ENCODE data around the gene MAGEA9.
"Not testable (repeated sequence)": the region's sequence is repeated elsewhere in the genome, so short reads cannot be mapped to it uniquely, and the experiment has no call there.

The MAGEA9 gene

GRCh38 chrX:149781727-149782126 is at the start of gene MAGEA9:
TSS of gene MAGEA9 (plus strand) at chrX:149781930. CDS start at chrX:149786211, 4,281 bp downstream.
- not testable (repeated sequence) for H3K36me3 ChIP-seq (ENCODE audit: insufficient read depth, low read length); H3K9ac ChIP-seq (ENCODE audit: low read depth, low read length); H3K9me3 ChIP-seq (ENCODE audit: control insufficient read depth, insufficient read depth, low read length); H3K4me1 ChIP-seq (ENCODE audit: insufficient read depth, low read length)

GRCh38 chrX:149742269-149742668 is 39.5 kb upstream of the MAGEA9 start:
- not testable (repeated sequence) for H3K4me1 ChIP-seq (ENCODE audit: insufficient read depth, low read length); H3K9me3 ChIP-seq (ENCODE audit: control insufficient read depth, insufficient read depth, low read length); H3K36me3 ChIP-seq (ENCODE audit: insufficient read depth, low read length); H3K9ac ChIP-seq (ENCODE audit: low read depth, low read length)

- H3K4me1 ChIP-seq (ENCODE audit: insufficient read depth, low read length); H3K36me3 ChIP-seq (ENCODE audit: insufficient read depth, low read length); H3K9ac ChIP-seq (ENCODE audit: low read depth, low read length); H3K9me3 ChIP-seq (ENCODE audit: control insufficient read depth, insufficient read depth, low read length): not testable (repeated sequence)
Observed at GRCh38 chrX:149746390-149747007, 35.2 kb upstream of the MAGEA9 start.

GRCh38 chrX:149757206-149758067 is 24.3 kb upstream of the MAGEA9 start:
- Histone ChIP-seq H3K9me3 (ENCODE audit: control insufficient read depth, insufficient read depth, low read length) (no peaks in the 10 kb centered on the region), H3K4me1 (ENCODE audit: insufficient read depth, low read length) (no peaks in the 10 kb centered on the region), H3K9ac (ENCODE audit: low read depth, low read length) (no peak overlapping the region), H3K36me3 (ENCODE audit: insufficient read depth, low read length) (no peaks in the 10 kb centered on the region)

- Histone ChIP-seq H3K36me3 (ENCODE audit: insufficient read depth, low read length) (no peaks in the 10 kb centered on the region), H3K9me3 (ENCODE audit: control insufficient read depth, insufficient read depth, low read length) (no peaks in the 10 kb centered on the region), H3K9ac (ENCODE audit: low read depth, low read length) (no peak overlapping the region), H3K4me1 (ENCODE audit: insufficient read depth, low read length) (no peaks in the 10 kb centered on the region)
Observed at GRCh38 chrX:149758068-149758714, 23.5 kb upstream of the MAGEA9 start.

GRCh38 chrX:149758715-149759078 is 23.0 kb upstream of the MAGEA9 start:
- not testable (repeated sequence) for H3K36me3 ChIP-seq (ENCODE audit: insufficient read depth, low read length); H3K9ac ChIP-seq (ENCODE audit: low read depth, low read length); H3K9me3 ChIP-seq (ENCODE audit: control insufficient read depth, insufficient read depth, low read length); H3K4me1 ChIP-seq (ENCODE audit: insufficient read depth, low read length)

GRCh38 chrX:149759824-149760223 is 21.9 kb upstream of the MAGEA9 start:
- H3K4me1 ChIP-seq (ENCODE audit: insufficient read depth, low read length): no peaks in the 10 kb centered on the region
- H3K9ac ChIP-seq (ENCODE audit: low read depth, low read length): no peak overlapping the region
- no peaks in the 10 kb centered on the region for H3K36me3 ChIP-seq (ENCODE audit: insufficient read depth, low read length)
- H3K9me3 ChIP-seq (ENCODE audit: control insufficient read depth, insufficient read depth, low read length): no peaks in the 10 kb centered on the region

GRCh38 chrX:149760965-149761364 is 20.8 kb upstream of the MAGEA9 start:
- no peak overlapping the region for H3K9ac ChIP-seq (ENCODE audit: low read depth, low read length)
- no peaks in the 10 kb centered on the region for H3K9me3 ChIP-seq (ENCODE audit: control insufficient read depth, insufficient read depth, low read length)
- no peaks in the 10 kb centered on the region for H3K36me3 ChIP-seq (ENCODE audit: insufficient read depth, low read length)

GRCh38 chrX:149761858-149762674 is 19.7 kb upstream of the MAGEA9 start:
- H3K36me3 ChIP-seq (ENCODE audit: insufficient read depth, low read length); H3K9ac ChIP-seq (ENCODE audit: low read depth, low read length); H3K9me3 ChIP-seq (ENCODE audit: control insufficient read depth, insufficient read depth, low read length); H3K4me1 ChIP-seq (ENCODE audit: insufficient read depth, low read length): not testable (repeated sequence)

More at GRCh38 chrX:149760965-149761364, 20.8 kb upstream of the MAGEA9 start:
- H3K4me1 ChIP-seq (ENCODE audit: insufficient read depth, low read length): no peaks in the 10 kb centered on the region

GRCh38 chrX:149762696-149763614 is 18.8 kb upstream of the MAGEA9 start:
- Histone ChIP-seq H3K9ac (ENCODE audit: low read depth, low read length) (no peak overlapping the region), H3K36me3 (ENCODE audit: insufficient read depth, low read length) (no peaks in the 10 kb centered on the region), H3K4me1 (ENCODE audit: insufficient read depth, low read length) (no peaks in the 10 kb centered on the region), H3K9me3 (ENCODE audit: control insufficient read depth, insufficient read depth, low read length) (no peaks in the 10 kb centered on the region)

GRCh38 chrX:149770344-149770743 is 11.4 kb upstream of the MAGEA9 start:
- not testable (repeated sequence) for H3K9me3 ChIP-seq (ENCODE audit: control insufficient read depth, insufficient read depth, low read length); H3K4me1 ChIP-seq (ENCODE audit: insufficient read depth, low read length); H3K9ac ChIP-seq (ENCODE audit: low read depth, low read length)

GRCh38 chrX:149773026-149773425 is 8.7 kb upstream of the MAGEA9 start:
- H3K9me3 ChIP-seq (ENCODE audit: control insufficient read depth, insufficient read depth, low read length); H3K4me1 ChIP-seq (ENCODE audit: insufficient read depth, low read length); H3K9ac ChIP-seq (ENCODE audit: low read depth, low read length); H3K36me3 ChIP-seq (ENCODE audit: insufficient read depth, low read length): not testable (repeated sequence)

More at GRCh38 chrX:149770344-149770743, 11.4 kb upstream of the MAGEA9 start:
- not testable (repeated sequence) for H3K36me3 ChIP-seq (ENCODE audit: insufficient read depth, low read length)

GRCh38 chrX:149773768-149774167 is 8.0 kb upstream of the MAGEA9 start, which contains the start of gene HSFX1:
TSS of gene HSFX1 (plus strand) at chrX:149774068. CDS start at chrX:149774682, 614 bp downstream.
- H3K9me3 ChIP-seq (ENCODE audit: control insufficient read depth, insufficient read depth, low read length); H3K36me3 ChIP-seq (ENCODE audit: insufficient read depth, low read length); H3K4me1 ChIP-seq (ENCODE audit: insufficient read depth, low read length); H3K9ac ChIP-seq (ENCODE audit: low read depth, low read length): not testable (repeated sequence)
